GM20000 (cell line): Measurements from ENCODE around the gene SRPK2.

Experiments used
- DNase-seq: peaks from one replicate; pipeline ENCODE4 v3.0.0; 2012; ENCODE audit warnings: low spot score
- CTCF ChIP-seq: IDR thresholded peaks from 2 replicates; pipeline ENCODE4 v1.5.1; 2012; ENCODE audit warnings: mild to moderate bottlenecking, control low read depth; ENCODE audit errors: extremely low read depth, missing control alignments

The SRPK2 gene

DNA sequence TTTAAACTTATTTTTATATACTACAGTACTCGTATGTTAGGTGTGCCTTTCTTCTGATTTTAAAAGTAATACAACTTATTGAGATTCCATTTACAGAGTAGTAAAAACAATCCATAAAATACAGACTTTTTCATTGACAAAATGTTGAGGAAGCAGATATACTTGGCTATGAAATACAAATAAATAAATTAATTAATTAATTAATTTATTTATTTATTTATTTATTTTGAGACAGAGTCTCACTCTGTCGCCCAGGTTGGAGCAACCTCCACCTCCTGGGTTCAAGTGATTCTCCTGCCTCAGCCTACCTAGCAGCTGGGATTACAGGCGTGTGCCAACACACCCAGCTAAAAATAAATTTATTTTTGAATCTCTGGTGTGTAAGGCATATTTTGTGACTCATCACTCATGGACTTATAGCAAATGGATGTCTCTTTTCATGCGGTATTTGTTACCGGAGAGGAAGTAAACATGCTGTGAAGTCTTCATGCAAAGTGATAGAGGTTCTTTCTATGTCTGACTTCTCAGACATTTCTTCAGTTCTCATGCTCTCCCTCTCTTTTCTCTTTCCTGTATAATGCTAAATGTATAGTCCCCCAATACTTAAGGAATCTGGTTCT is 20.2 kb upstream of the SRPK2 start:
- no peak for DNase-seq
- TF ChIP-seq CTCF, result no peak

DNA sequence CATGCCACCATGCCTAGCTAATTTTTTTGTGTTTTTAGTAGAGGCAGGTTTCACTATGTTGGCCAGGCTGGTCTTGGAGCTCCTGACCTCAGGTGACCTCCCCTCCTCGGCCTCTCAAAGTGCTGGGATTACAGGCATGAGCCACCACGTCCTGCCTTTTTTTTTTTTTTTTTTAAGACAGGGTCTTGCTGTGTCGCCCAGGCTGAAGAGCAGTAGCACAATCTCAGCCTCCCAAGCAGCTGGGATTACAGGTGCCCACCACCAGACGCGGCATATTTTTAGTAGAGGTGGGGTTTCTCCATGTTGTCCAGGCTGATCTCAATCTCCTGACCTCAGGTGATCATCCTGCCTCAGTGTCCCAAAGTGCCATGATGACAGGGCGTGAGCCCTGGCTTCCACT is 14.4 kb upstream of the SRPK2 start:
- no peak for DNase-seq
- no peak for TF ChIP-seq CTCF

- DNase-seq, result no peak
- no peak for TF ChIP-seq CTCF
These were observed 13.7 kb upstream of the SRPK2 start for GRCh38 chr7:105402221-105403095.

DNA sequence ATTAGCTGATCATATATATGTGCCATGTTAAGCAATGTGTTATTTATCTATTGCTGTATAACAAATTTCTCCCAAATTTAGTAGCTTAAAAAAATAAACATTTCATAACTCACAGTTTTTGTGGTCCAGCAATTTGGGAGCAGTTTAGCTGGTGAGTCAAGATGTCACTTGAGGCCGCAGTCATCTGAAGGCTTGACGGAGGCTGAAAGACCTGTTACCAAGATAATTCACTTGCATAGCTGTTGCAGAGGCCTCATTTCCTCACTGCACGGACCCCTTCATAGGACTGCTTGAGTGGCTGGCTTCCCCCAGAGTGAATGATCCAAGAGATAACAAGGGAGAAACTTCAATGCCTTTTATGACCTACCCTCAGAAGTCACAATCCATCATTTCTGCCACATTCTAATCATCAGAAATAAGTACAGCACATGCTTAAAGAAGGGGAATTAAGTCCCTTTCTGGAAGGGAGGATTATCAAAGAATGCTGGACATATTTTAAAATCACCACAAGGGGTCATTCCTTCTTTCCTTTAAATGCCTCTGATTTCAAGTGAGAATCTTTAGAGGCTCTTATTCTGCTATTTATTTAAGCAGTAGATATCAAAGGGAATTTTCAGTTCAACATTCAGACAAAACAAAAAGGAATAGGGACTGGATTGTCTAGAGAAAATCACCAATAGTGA is 10.5 kb upstream of the SRPK2 start:
- TF ChIP-seq CTCF, result no peak
- DNase-seq, result no peak

DNA sequence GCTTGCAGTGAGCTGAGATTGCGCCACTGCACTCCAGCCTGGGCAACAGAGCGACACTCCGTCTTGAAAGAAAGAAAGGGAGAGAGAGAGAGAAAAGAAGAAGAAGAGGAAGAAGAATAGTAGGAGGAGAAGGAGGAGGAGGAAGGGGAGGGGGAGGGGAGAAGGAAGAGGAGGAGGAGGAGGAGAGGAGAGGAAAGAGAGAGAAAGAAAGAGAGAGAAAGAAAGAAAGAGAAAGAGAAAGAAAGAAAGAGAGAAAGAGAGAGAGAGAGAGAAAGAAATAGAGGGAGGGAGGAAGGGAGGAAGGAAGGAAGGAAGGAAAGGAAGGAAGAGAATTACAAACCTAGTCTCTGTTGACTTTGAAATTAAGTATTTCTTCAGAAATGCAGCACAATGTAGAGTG is 7.8 kb upstream of the SRPK2 start:
- DNase-seq, result no peak
- no peak for TF ChIP-seq CTCF

DNA sequence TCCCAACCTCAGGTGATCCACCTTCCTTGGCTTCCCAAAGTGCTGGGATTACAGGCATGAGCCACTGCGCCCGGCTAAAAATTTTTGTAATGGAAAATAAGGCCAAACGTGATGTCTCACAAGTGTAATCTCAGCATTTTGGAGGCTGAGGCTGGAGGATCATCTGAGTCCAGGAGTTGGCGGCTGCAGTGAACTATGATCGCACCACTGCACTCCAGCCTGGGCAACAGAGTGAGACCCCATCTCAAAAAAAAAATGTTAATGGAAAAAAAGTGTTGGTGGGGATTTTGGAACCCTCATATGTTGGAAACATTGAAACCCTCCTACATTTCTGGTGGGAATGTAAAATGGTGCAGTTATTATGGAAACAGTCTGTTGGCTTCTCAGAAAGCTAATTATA is 2.7 kb upstream of the SRPK2 start:
- DNase-seq, result no peak
- no peak for TF ChIP-seq CTCF

DNA sequence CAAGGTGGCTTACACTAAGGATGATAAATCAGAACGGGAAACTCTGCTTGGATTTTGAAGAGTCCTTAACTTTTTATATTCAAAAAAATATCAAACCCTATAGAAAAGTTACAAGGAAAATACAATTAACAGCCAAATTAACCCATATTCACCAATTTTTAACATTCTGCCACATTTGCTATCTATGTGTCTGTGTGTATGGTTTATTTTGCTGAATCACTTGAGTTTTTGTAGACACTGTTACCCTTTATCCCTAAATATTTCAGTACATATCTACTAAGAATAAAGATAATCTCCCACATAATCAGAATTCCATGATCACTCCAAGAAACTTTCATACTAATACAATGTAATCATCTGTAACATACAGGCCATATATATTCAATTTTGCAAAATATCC is 1.2 kb upstream of the SRPK2 start:
- TF ChIP-seq CTCF, result no peak
- no peak for DNase-seq
